GM21576 (cell line): ENCODE data around the gene RYK.
"Not testable (repeated sequence)": the region's sequence is repeated elsewhere in the genome, so short reads cannot be mapped to it uniquely, and the experiment has no call there.

Experiments used
- ATAC-seq: cut with Tn5 transposase; IDR thresholded peaks from one replicate; pipeline ENCODE4 v1.9.1; 2021; ENCODE audit warnings: mild to moderate bottlenecking, moderate library complexity; ENCODE audit not compliant: unreplicated experiment

Gene RYK

GRCh38 chr3:134250717-134251220 lies at the start of gene RYK:
RYK (minus strand) TSS chr3:134250859; CDS start chr3:134250654, 205 bp downstream.
- ATAC-seq, result peak; percentile 71

- no peak for ATAC-seq
Measured at GRCh38 chr3:134299888-134300206, 49.2 kb upstream of the RYK start.

GRCh38 chr3:134299185-134299887 lies 48.7 kb upstream of the RYK start:
- no peak for ATAC-seq

- no peak for ATAC-seq
Measured at GRCh38 chr3:134298249-134298648, 47.6 kb upstream of the RYK start.

GRCh38 chr3:134296616-134297015 lies 46.0 kb upstream of the RYK start:
- ATAC-seq, result no peak

GRCh38 chr3:134295930-134296329 lies 45.3 kb upstream of the RYK start:
- ATAC-seq, result no peak

- ATAC-seq, result peak; percentile 99
Measured at GRCh38 chr3:134294302-134295280, 43.9 kb upstream of the RYK start.

- no peak for ATAC-seq
Measured at GRCh38 chr3:134291319-134292254, 40.9 kb upstream of the RYK start.

GRCh38 chr3:134287512-134287911 lies 36.9 kb upstream of the RYK start:
- ATAC-seq, result no peak

- ATAC-seq, result no peak
Measured at GRCh38 chr3:134284438-134284837, 33.8 kb upstream of the RYK start.

GRCh38 chr3:134282659-134283047 lies 32.0 kb upstream of the RYK start:
- no peak for ATAC-seq

GRCh38 chr3:134281912-134282658 lies 31.4 kb upstream of the RYK start:
- ATAC-seq, result no peak

- ATAC-seq, result no peak
Measured at GRCh38 chr3:134279466-134279865, 28.8 kb upstream of the RYK start.

- ATAC-seq, result no peak
Measured at GRCh38 chr3:134277066-134277660, 26.5 kb upstream of the RYK start.

GRCh38 chr3:134276086-134276485 lies 25.4 kb upstream of the RYK start:
- ATAC-seq, result no peak

- ATAC-seq, result not testable (repeated sequence)
Measured at GRCh38 chr3:134275110-134275509, 24.5 kb upstream of the RYK start.

- no peak for ATAC-seq
Measured at GRCh38 chr3:134274571-134274970, 23.9 kb upstream of the RYK start.

GRCh38 chr3:134267996-134268395 lies 17.3 kb upstream of the RYK start:
- ATAC-seq, result no peak

- no peak for ATAC-seq
Measured at GRCh38 chr3:134260987-134261386, 10.3 kb upstream of the RYK start.
